HPDE6-E6E7 (cell line): Measurements from ENCODE around the gene FOXL3.

Experiments used
- DNase-seq: peaks from one replicate; pipeline ENCODE4 v3.0.0; 2011; ENCODE audit warnings: missing footprints; ENCODE audit errors: extremely low spot score

FOXL3 gene

DNA sequence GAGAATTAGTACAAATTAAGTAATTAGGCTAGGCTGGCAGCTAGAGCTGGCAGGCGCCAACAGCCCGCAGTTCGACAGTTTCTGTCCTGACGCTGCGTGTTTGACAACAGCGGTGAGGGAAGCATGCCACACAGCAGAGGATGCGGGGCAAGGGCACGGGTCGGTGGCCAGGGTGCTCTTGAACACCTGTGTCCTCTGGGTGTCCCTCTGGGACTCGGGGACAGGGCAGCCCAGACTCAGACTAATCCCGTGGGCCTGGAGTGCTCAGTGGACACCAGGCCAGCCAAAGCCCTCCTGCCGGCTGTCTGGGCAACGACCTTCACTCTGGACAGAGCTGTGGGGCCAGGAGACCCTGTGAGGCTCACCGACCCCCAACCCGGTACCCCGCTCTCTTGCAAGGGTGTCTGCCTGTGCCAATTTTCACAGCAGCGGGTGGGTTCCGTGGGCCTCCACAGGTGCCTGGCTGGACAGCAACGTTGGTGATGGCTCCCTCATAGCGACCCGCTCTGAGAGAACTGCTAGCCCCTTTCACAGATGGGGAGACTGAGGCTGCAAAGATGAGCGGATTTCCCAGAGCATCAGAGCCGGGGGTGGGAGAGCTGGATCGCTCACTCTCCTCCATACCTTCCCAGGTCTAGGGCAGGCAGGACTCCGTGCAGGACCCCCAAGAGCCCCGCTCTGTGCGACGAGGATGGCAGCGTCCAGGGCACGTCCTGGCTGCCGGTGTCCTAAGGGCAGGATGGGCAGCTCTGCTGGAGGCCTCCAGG lies 48.5 kb downstream of the FOXL3 start:
- DNase-seq = no peak

DNA sequence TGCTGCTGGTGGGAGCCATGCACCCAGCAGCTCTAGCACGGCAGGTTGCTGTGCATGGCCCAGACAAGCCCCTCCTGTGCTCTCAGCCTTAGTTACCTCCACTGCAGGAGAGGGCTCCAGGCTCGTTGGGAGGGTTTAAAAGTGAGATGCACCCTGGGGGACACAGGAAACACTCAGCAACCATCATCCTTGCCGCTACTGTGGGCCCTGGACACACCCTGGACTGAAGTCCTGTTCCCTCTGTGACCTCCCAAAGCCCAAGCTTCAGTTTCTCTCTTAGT lies 49.0 kb downstream of the FOXL3 start:
- no peak for DNase-seq

DNA sequence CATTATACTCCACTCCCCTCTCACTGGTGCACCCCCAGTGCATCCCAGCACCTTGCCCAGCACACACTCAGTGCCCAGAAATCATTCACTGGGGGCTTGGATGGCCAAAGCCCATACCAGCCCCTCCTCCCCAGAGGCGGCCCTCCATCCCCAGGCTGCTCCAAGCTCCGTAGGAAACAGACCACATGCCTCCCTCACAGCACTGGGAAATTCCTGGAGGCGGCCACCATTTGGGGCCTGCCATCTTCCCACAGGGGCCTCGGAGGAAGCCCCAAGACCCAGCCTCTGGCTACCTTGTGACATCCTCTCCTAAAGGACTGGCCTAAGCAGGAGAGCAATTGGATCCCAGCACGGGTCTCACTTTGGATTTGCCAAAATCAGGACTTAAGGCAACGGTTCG lies 49.7 kb downstream of the FOXL3 start:
- no peak for DNase-seq

DNA sequence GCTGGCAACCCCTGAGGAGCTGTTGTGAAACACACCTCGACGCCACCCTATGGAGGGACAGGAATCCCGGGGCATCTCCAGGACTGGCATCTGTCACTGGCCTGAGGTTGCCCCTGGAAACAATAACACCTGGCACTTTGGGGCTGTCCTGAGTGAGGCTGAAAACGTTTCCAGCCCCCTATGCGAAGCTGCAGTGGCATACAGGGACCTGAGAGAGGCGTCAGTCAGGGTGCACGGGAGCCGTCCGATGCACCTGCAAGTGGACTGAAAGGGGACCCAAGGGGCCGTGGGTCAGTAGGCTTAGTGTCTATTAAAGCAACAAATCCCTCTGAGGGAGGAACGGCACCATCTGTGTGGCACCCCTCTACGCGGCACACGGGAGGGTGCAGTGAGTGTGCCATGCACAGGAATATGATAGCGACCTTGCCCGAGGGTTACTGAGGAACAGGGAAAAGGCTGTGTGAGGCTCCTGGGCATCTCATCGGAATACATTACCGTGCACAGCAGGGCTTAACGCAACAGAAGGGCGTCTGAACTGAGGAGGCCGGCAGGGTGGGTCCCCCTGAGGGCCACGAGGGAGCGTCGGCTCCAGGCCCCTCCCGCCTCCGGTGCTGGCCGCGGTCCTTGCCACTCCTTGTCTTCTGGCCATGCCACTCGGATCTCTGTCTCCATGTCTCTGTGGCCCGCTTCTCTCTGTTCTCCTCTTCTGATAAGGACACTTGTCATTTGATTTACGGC lies 50.4 kb downstream of the FOXL3 start:
- DNase-seq = no peak
